Ureter (tissue), 1 donor: Measurements from ENCODE around the gene MAMDC2. TPM values are rescaled to one million over a fixed set of nuclear protein-coding genes. Genes with fewer than 3 reads are reported as not detected.
"Not testable (repeated sequence)": the region's sequence is repeated elsewhere in the genome, so short reads cannot be mapped to it uniquely, and the experiment has no call there.

Source experiments
- DNase-seq: peaks from one replicate; pipeline ENCODE4 v3.0.0-alpha.2; 2020; ENCODE audit warnings: low spot score
- total RNA-seq: library from RNA; stranded (reverse); gene quantifications from one replicate; pipeline ENCODE4 v1.2.4, GENCODE V29; 2023
- donor health status: DM: yes; HTN: yes; CAD: no.

MAMDC2 gene
- total RNA-seq, 1 donor from 2014 or later: 46.3 TPM

GRCh38 chr9:70197216-70198044 lies 153.8 kb downstream of the MAMDC2 start:
- DNase-seq: no peak

GRCh38 chr9:70204743-70205142 lies 161.1 kb downstream of the MAMDC2 start:
- not testable (repeated sequence) for DNase-seq

GRCh38 chr9:70205366-70206020 lies 161.8 kb downstream of the MAMDC2 start:
- DNase-seq: peak; percentile 69

GRCh38 chr9:70217029-70217428 lies 173.4 kb downstream of the MAMDC2 start:
- DNase-seq: peak; percentile 54

GRCh38 chr9:70218767-70219166 lies 175.1 kb downstream of the MAMDC2 start:
- DNase-seq: no peak

GRCh38 chr9:70220216-70220615 lies 176.6 kb downstream of the MAMDC2 start:
- DNase-seq: no peak

- DNase-seq: no peak
Measured at GRCh38 chr9:70222354-70222753, 178.7 kb downstream of the MAMDC2 start.

GRCh38 chr9:70228118-70228517 lies 184.5 kb downstream of the MAMDC2 start:
- DNase-seq: no peak

- DNase-seq: no peak
Measured at GRCh38 chr9:70228611-70229010, 185.0 kb downstream of the MAMDC2 start.

GRCh38 chr9:70229026-70229425 lies 185.4 kb downstream of the MAMDC2 start:
- DNase-seq: no peak

GRCh38 chr9:70229579-70229978 lies 185.9 kb downstream of the MAMDC2 start:
- DNase-seq: no peak

- DNase-seq: no peak
Measured at GRCh38 chr9:70232476-70232875, 188.8 kb downstream of the MAMDC2 start.

- DNase-seq: not testable (repeated sequence)
Measured at GRCh38 chr9:70234208-70234607, 190.6 kb downstream of the MAMDC2 start.

- DNase-seq: not testable (repeated sequence)
Measured at GRCh38 chr9:70245952-70246351, 202.3 kb downstream of the MAMDC2 start.

GRCh38 chr9:70250221-70250620 lies 206.6 kb downstream of the MAMDC2 start:
- DNase-seq: no peak

- DNase-seq: no peak
Measured at GRCh38 chr9:70255486-70255885, 211.8 kb downstream of the MAMDC2 start.

- DNase-seq: no peak
Measured at GRCh38 chr9:70256123-70256551, 212.5 kb downstream of the MAMDC2 start.

GRCh38 chr9:70257502-70257901 lies 213.9 kb downstream of the MAMDC2 start:
- DNase-seq: no peak

- peak; percentile 66 for DNase-seq
Measured at GRCh38 chr9:70257991-70258691, 214.5 kb downstream of the MAMDC2 start.

- peak; percentile 92 for DNase-seq
Measured at GRCh38 chr9:70258692-70259511, 215.3 kb downstream of the MAMDC2 start, which contains the start of gene SMC5. SMC5 (plus strand) TSS chr9:70258978; CDS start chr9:70259079, 101 bp downstream.

GRCh38 chr9:70259512-70259802 lies 215.8 kb downstream of the MAMDC2 start:
- no peak for DNase-seq

GRCh38 chr9:70260007-70260443 lies 216.4 kb downstream of the MAMDC2 start:
- no peak for DNase-seq
